NCI-H82 (cell line): Measurements from ENCODE around the gene ASXL2.
"Not testable (repeated sequence)": the region's sequence is repeated elsewhere in the genome, so short reads cannot be mapped to it uniquely, and the experiment has no call there.

Experiments used
- DNase-seq: peaks from one replicate; lab custom pipeline; 2025; lab: John Stamatoyannopoulos, UW

ASXL2 gene

GRCh38 chr2:25735835-25736234, 142.5 kb downstream of the ASXL2 start:
- DNase-seq, result no peak

GRCh38 chr2:25728559-25728958, 149.7 kb downstream of the ASXL2 start:
- DNase-seq, result no peak

- no peak for DNase-seq
Observed at GRCh38 chr2:25726522-25726921, 151.8 kb downstream of the ASXL2 start.

- DNase-seq, result no peak
Observed at GRCh38 chr2:25725877-25726276, 152.4 kb downstream of the ASXL2 start.

- no peak for DNase-seq
Observed at GRCh38 chr2:25724756-25725155, 153.5 kb downstream of the ASXL2 start.

- no peak for DNase-seq
Observed at GRCh38 chr2:25722224-25722623, 156.1 kb downstream of the ASXL2 start.

- peak; percentile 26 for DNase-seq
Observed at GRCh38 chr2:25720575-25720974, 157.7 kb downstream of the ASXL2 start.

GRCh38 chr2:25714740-25715139, 163.5 kb downstream of the ASXL2 start:
- peak; percentile 29 for DNase-seq

GRCh38 chr2:25712455-25712854, 165.8 kb downstream of the ASXL2 start:
- DNase-seq, result no peak

- peak; percentile 94 for DNase-seq
Observed at GRCh38 chr2:25711675-25712354, 166.5 kb downstream of the ASXL2 start.

- no peak for DNase-seq
Observed at GRCh38 chr2:25710750-25711149, 167.5 kb downstream of the ASXL2 start.

GRCh38 chr2:25709349-25709748, 168.9 kb downstream of the ASXL2 start:
- DNase-seq, result no peak

GRCh38 chr2:25707927-25708590, 170.2 kb downstream of the ASXL2 start:
- peak; percentile 20 for DNase-seq

- DNase-seq, result not testable (repeated sequence)
Observed at GRCh38 chr2:25705575-25705974, 172.7 kb downstream of the ASXL2 start.

- peak; percentile 77 for DNase-seq
Observed at GRCh38 chr2:25701801-25702200, 176.5 kb downstream of the ASXL2 start.

- DNase-seq, result peak; percentile 61
Observed at GRCh38 chr2:25700221-25700660, 178.0 kb downstream of the ASXL2 start.

- no peak for DNase-seq
Observed at GRCh38 chr2:25699216-25699615, 179.1 kb downstream of the ASXL2 start.

GRCh38 chr2:25698752-25699151, 179.5 kb downstream of the ASXL2 start:
- DNase-seq, result no peak

- no peak for DNase-seq
Observed at GRCh38 chr2:25697559-25698341, 180.5 kb downstream of the ASXL2 start.

- no peak for DNase-seq
Observed at GRCh38 chr2:25692737-25693445, 185.4 kb downstream of the ASXL2 start.

- DNase-seq, result no peak
Observed at GRCh38 chr2:25692143-25692542, 186.1 kb downstream of the ASXL2 start.

GRCh38 chr2:25690058-25690457, 188.2 kb downstream of the ASXL2 start:
- DNase-seq, result no peak
